NCI-H1436 treated with DMSO at 0.1 percent for 48 hours (cell line): ENCODE results near the gene KLHL2.
A peak's percentile ranks its signal among the peaks of the same experiment; 100 is the strongest.

ENCODE experiments used
- DNase-seq: peaks from one replicate; lab custom pipeline; 2025; lab: John Stamatoyannopoulos, UW

KLHL2 gene

GRCh38 chr4:165289423-165289785 lies 82.0 kb downstream of the KLHL2 start:
- no peak for DNase-seq

- no peak for DNase-seq
Observed at GRCh38 chr4:165293061-165293460, 85.7 kb downstream of the KLHL2 start.

- DNase-seq: no peak
Observed at GRCh38 chr4:165293927-165294649, 86.7 kb downstream of the KLHL2 start.

GRCh38 chr4:165294907-165295306 lies 87.5 kb downstream of the KLHL2 start:
- DNase-seq: no peak

- no peak for DNase-seq
Observed at GRCh38 chr4:165297626-165298025, 90.3 kb downstream of the KLHL2 start.

- DNase-seq: no peak
Observed at GRCh38 chr4:165299399-165300060, 92.2 kb downstream of the KLHL2 start.

DNA sequence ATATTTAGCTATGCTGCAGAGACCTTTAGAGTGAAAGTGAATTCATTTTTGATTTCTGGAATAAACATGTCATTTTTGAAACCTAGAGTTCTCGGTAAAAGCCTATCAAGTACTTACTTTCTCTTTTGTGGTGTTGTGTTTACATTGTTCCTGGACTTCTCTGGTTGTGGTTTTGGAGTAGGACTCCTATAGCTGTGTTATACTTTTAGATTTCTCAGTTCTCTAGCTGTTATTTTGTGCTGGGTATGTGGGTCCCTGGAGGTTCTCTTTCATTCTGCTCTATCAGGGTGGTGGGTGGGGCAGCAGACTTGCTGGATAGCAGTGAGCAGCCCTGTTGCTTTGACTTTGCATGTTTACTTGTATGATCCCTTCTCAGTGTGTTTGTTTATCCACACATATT lies 94.5 kb downstream of the KLHL2 start:
- no peak for DNase-seq

DNA sequence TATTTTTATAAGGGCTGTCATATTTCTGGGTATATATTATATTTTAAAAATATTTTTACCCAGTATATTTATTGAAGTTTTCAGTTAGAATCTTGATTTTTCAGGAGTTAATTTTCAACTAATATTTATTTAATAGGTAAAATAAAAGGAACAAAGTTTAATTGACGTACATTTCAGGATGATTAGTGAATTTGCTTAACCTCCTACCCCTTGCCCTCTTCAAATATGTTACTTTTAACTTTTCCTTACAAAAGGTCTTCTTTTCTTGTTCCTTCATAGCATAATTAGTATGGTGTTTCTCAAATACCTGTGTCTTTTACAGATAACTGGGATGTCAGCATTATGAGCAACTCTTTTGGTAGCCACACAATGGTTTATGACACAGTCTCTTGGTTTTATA lies 95.3 kb downstream of the KLHL2 start:
- no peak for DNase-seq

DNA sequence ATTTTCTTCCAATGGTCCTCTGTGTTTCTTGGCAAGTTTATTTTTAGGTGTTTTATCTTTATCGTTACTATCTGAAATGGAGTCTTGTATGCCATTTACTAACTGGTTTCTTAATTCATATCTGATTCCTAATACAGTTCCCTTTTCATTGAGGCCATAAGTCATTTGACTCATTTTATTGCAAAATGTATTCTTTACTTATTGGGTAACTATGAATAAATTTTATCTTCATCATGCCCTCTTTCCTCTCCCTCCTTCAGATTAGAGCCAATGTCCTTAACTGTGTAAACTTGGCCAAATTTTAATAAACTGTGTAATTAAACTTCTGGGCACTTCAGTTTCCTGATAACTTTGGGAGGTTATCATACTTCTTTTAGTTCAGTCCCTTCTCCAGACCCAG lies 100.8 kb downstream of the KLHL2 start:
- no peak for DNase-seq

DNA sequence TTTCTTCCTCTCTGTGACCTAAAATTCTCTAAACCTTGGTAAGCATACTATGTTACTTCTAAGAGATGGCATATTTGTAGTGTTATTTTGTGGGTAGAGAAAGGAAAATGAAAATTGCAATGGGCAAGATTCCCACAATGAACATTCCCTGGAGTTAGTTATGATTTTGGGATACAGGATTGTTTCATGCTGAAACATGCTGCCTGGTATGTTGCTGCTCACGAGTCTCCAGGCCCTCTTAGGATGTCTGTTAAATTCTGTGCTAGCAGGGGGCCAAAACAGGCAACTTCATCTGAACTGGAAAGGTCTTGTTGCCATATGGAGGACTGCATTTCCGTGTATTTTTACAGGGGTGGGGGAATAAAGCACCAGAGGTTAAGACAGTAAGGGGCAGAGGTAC lies 101.2 kb downstream of the KLHL2 start:
- no peak for DNase-seq

DNA sequence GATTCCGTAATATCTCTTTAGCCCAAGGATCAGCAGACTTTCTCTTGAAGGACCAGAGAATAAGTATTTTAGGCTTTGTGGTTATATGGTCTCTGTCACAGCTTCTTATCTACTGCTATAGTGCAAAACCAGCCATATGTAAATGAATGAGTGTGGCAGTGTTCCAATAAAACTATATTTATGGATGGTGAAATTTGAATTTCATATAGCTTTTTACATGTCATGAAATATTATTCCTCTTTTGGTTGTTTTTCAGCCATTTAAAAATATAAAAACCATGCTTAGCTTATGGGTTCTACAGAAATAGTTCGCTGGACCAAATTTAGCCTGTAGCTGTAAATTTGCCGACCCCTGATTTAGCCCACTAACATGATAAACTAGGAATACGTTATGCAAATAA lies 102.1 kb downstream of the KLHL2 start:
- DNase-seq: no peak

GRCh38 chr4:165312506-165312905 lies 105.1 kb downstream of the KLHL2 start:
- no peak for DNase-seq

- DNase-seq: no peak
Observed at GRCh38 chr4:165319030-165319429, 111.7 kb downstream of the KLHL2 start.

GRCh38 chr4:165319509-165319908 lies 112.1 kb downstream of the KLHL2 start:
- no peak for DNase-seq

DNA sequence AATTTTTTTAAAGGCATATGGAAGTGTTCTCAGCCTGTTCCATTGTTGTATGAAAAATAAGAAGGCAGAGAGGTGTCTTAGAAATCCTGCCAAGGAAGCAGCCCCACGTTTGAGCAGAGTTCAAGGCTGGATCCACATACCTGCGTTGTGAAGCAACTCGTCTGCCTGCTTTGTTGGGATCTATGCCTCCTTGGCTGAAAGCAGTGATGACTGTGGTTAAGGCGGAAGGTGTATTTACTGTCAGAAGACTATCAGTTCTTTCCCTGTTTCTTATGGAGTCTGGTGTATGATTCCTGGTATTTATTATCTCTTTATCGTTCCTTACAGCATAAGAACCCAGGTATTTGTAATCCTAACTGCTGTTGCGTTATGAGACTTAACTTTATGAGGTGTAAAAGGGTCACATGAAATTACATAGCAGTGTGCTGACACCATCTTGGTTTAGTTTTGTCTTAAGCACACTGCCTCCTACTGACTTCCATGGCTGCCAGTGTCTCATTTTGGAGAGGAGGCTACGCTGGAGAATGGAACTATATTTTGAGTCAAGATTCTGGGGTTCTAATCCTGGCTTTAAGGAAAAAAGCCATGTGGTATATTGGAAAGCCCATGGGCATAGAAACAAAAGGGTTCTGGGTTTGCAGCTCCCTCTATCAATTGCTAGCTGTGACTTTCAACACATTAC lies 117.0 kb downstream of the KLHL2 start:
- no peak for DNase-seq

GRCh38 chr4:165324918-165325304 lies 117.5 kb downstream of the KLHL2 start:
- no peak for DNase-seq

GRCh38 chr4:165325732-165326512 lies 118.6 kb downstream of the KLHL2 start:
- DNase-seq: no peak

DNA sequence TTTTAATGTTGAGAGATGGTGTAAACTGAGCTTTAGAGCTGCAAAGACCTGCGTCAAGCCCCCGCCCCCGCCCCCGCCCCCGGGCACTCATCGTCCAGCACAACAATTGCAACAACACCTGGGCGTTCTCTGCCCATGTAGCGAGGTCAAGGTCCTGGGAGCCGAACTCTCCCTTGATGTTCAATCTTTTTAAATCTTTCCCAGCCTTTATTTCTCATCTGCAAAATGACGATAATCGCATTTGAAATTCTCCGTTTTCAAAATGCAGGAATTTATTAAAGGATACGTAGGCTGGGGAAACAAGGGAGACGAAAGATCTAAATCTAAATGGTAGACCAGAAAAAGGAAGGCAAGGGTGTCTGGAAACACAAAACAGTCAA lies 119.5 kb downstream of the KLHL2 start:
- DNase-seq: no peak

- peak; percentile 95 for DNase-seq
Observed at GRCh38 chr4:165327211-165328100, 120.1 kb downstream of the KLHL2 start, which contains the start of gene MSMO1. Gene MSMO1 (plus strand): TSS chr4:165327669. CDS start chr4:165333371, 5,702 bp downstream.

DNA sequence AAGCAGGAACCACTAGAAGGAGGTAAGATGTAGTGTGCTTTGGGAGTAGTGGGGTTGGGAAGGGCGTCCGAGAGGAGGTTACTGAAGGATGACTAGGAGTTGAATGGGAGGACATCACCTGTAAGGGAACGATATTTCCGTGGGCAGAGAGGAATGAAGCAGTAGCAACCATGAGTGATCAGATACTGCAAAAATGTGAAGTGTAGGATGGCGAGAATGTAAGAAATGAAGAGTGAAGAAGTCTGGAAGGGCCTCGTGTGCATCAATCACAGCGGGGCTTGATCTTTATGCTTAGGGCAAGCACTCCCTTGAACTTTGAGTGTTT lies 120.7 kb downstream of the KLHL2 start:
- no peak for DNase-seq

GRCh38 chr4:165328708-165329107 lies 121.3 kb downstream of the KLHL2 start:
- no peak for DNase-seq

DNA sequence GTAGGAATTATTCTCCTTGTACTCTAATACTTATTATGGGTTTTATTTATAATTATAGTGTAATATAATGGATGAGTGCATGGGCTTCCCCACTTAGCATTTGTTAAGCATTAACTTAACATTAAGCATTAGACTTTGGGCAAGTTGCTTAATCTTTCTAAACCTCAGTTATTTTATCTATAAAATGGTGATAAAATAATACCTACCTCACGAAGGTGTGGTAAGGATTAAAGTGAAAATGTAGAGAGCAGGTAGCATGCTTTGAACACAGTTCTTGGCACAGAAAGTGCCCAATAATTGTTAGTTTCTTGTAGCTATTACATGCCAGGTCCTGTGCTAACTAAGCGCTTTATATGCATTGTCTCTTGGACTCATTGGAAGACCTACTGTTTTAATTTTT lies 122.7 kb downstream of the KLHL2 start:
- DNase-seq: no peak
